Fibroblast of mammary gland (primary cell): ENCODE measurements around the gene SOX6.

ENCODE experiments used
- DNase-seq: peaks from one replicate; pipeline ENCODE4 v3.0.0-alpha.2; 2010; ENCODE audit warnings: low read depth
- H3K4me3 ChIP-seq: 2 replicates; pipeline ENCODE4 v1.5.1; 2011; ENCODE audit warnings: low read depth, mild to moderate bottlenecking, low read length, moderate library complexity; ENCODE audit not compliant: control insufficient read depth
- CTCF ChIP-seq: conservative IDR thresholded peaks from 2 replicates; pipeline ENCODE4 v1.5.1; 2011; ENCODE audit warnings: low read depth, low read length, inconsistent platforms; ENCODE audit not compliant: control insufficient read depth, insufficient read depth

SOX6 gene

DNA sequence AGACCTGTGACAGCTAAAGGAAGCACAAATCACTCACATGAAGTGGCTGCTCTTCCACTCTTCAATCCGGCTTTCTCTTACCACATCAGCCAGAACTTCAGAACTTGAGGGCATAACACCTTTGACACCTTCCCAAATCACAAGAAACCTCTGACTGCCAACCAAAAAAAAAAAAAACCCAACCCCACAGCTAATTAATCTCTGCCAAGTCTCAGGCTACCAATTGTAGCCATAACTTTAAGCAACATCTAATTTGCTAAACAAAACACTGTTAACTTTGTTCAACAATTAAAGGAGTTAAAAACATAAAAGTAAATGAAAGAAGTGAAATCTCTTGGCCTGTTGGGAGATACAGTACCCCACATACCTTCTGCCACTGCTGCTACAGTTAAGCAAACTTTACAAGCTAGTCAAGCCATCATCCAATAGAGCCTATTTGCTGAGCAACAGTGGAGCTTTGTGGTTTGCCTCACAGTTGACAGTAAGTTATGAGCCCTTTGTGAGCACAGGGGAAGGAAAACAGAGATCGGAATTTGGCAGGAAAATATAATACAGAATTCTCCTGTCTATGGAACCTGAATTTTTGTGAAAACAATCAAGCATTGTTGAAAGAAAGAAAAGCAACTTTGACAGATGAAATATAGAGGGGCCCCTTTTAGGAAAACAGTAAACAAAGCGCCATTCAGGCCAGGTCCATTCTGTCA lies at the start of gene SOX6:
TSS of gene SOX6 (minus strand) at position 490 of the 704 bp plus-strand sequence. CDS start 15,298 bp downstream, outside the sequence.
- no peak for DNase-seq
- no peak for TF ChIP-seq CTCF
- no peak within 1 kb of the TSS for H3K4me3 ChIP-seq

- H3K4me3 ChIP-seq = no peak overlapping the region
- no peak for TF ChIP-seq CTCF
- no peak for DNase-seq
Observed at GRCh38 chr11:16404781-16405285, 48.5 kb upstream of the SOX6 start.

- no peak overlapping the region for H3K4me3 ChIP-seq
- no peak for DNase-seq
- no peak for TF ChIP-seq CTCF
Observed at GRCh38 chr11:16403851-16404250, 47.5 kb upstream of the SOX6 start.

GRCh38 chr11:16403448-16403803 lies 47.1 kb upstream of the SOX6 start:
- no peak for DNase-seq
- H3K4me3 ChIP-seq = no peak overlapping the region
- no peak for TF ChIP-seq CTCF

- H3K4me3 ChIP-seq = no peak overlapping the region
- TF ChIP-seq CTCF = no peak
- no peak for DNase-seq
Observed at GRCh38 chr11:16402654-16403447, 46.5 kb upstream of the SOX6 start.

DNA sequence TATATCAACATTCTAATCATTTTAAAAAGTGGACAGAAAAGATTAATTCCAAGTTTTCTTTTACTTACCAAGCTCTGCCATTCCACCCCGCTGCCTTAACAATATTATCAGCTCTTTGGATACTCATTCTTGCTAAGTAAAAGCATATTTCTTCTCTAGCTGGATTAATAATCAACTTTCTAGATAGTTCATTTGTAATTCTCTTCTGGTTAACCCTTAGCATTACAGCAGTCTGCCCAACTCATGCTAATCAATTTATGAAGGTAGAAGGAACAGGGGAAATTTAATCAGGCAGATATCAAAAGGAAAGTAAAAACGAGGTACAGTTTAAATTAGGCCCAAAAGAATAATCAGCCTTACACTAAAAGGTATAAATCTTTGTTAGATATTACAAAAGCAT lies 41.0 kb upstream of the SOX6 start:
- no peak for TF ChIP-seq CTCF
- no peak for DNase-seq
- no peak overlapping the region for H3K4me3 ChIP-seq
